ENCODE measurements around the gene PNKD.

The PNKD gene

GRCh38 chr2:218317835-218318234 lies 47.5 kb downstream of the PNKD start:
- DNase-seq (ENCODE audit: low spot score) = no peak

- no peak for DNase-seq (ENCODE audit: low spot score)
Observed at GRCh38 chr2:218318241-218318640, 47.9 kb downstream of the PNKD start.

GRCh38 chr2:218319813-218320365 lies 49.6 kb downstream of the PNKD start:
- DNase-seq (ENCODE audit: low spot score) = no peak

- DNase-seq (ENCODE audit: low spot score) = no peak
Observed at GRCh38 chr2:218320704-218321336, 50.5 kb downstream of the PNKD start.

- peak; percentile 93 for DNase-seq (ENCODE audit: low spot score)
Observed at GRCh38 chr2:218322768-218323525, 52.6 kb downstream of the PNKD start.

GRCh38 chr2:218323526-218324472 lies 53.5 kb downstream of the PNKD start:
- DNase-seq (ENCODE audit: low spot score) = peak; percentile 74

- no peak for DNase-seq (ENCODE audit: low spot score)
Observed at GRCh38 chr2:218325566-218326160, 55.3 kb downstream of the PNKD start.

GRCh38 chr2:218326315-218326714 lies 56.0 kb downstream of the PNKD start:
- no peak for DNase-seq (ENCODE audit: low spot score)

GRCh38 chr2:218327451-218328210 lies 57.3 kb downstream of the PNKD start:
- no peak for DNase-seq (ENCODE audit: low spot score)

GRCh38 chr2:218328294-218328693 lies 58.0 kb downstream of the PNKD start:
- no peak for DNase-seq (ENCODE audit: low spot score)

GRCh38 chr2:218329027-218329825 lies 58.9 kb downstream of the PNKD start:
- DNase-seq (ENCODE audit: low spot score) = no peak

GRCh38 chr2:218329826-218330593 lies 59.7 kb downstream of the PNKD start:
- DNase-seq (ENCODE audit: low spot score) = no peak

GRCh38 chr2:218331745-218332144 lies 61.4 kb downstream of the PNKD start:
- no peak for DNase-seq (ENCODE audit: low spot score)

- no peak for DNase-seq (ENCODE audit: low spot score)
Observed at GRCh38 chr2:218332288-218332687, 62.0 kb downstream of the PNKD start.

- DNase-seq (ENCODE audit: low spot score) = no peak
Observed at GRCh38 chr2:218332920-218333645, 62.8 kb downstream of the PNKD start.

- DNase-seq (ENCODE audit: low spot score) = no peak
Observed at GRCh38 chr2:218334531-218334930, 64.2 kb downstream of the PNKD start.

- DNase-seq (ENCODE audit: low spot score) = no peak
Observed at GRCh38 chr2:218340656-218341055, 70.3 kb downstream of the PNKD start.

GRCh38 chr2:218341381-218341780 lies 71.1 kb downstream of the PNKD start:
- no peak for DNase-seq (ENCODE audit: low spot score)

GRCh38 chr2:218342837-218343236 lies 72.5 kb downstream of the PNKD start:
- no peak for DNase-seq (ENCODE audit: low spot score)
